Measurements from ENCODE around the gene AGFG2. TPM values are rescaled to one million over a fixed set of nuclear protein-coding genes. Genes with fewer than 3 reads are reported as not detected.

AGFG2 gene
- total RNA-seq, 3 donors from 2014 or later (not counting 1 experiment from before 2014, with no cell fraction given), result 21.5 to 32.6 (median 22.2) TPM

- H3K9me3 ChIP-seq (ENCODE audit: control insufficient read depth, insufficient read depth, low read length), result no peaks in the 10 kb centered on the region
- H3K4me1 ChIP-seq (ENCODE audit: control insufficient read depth, insufficient read depth, low read length), result peaks cover 75% of the 10 kb centered on the region
- H3K4me3 ChIP-seq (ENCODE audit: low read length), result no peak overlapping the region
- Mint-ChIP-seq H3K36me3 (no peaks in the 10 kb centered on the region), H3K27me3 (ENCODE audit: low read depth in 2 of 2) (no peaks in the 10 kb centered on the region), H3K4me1 (peaks cover 90 to 92% of the 10 kb centered on the region in 2 donors), H3K27ac (peak overlapping the region; percentile 94 to 95), H3K4me3 (peak overlapping the region; percentile 41), H3K9me3 (no peaks in the 10 kb centered on the region)
- H3K36me3 ChIP-seq (ENCODE audit: control insufficient read depth, insufficient read depth, low read length), result no peaks in the 10 kb centered on the region
- no CpG with 5 or more reads among the region's 1 CpG for WGBS (ENCODE audit: insufficient coverage)
- H3K27ac ChIP-seq (ENCODE audit: low read length), result peak overlapping the region; percentile 16
- ATAC-seq (no peak), DNase-seq (no peak)
- no peaks in the 10 kb centered on the region for H3K27me3 ChIP-seq (ENCODE audit: control insufficient read depth, insufficient read depth, low read length)
- TF ChIP-seq, protein P1, sequence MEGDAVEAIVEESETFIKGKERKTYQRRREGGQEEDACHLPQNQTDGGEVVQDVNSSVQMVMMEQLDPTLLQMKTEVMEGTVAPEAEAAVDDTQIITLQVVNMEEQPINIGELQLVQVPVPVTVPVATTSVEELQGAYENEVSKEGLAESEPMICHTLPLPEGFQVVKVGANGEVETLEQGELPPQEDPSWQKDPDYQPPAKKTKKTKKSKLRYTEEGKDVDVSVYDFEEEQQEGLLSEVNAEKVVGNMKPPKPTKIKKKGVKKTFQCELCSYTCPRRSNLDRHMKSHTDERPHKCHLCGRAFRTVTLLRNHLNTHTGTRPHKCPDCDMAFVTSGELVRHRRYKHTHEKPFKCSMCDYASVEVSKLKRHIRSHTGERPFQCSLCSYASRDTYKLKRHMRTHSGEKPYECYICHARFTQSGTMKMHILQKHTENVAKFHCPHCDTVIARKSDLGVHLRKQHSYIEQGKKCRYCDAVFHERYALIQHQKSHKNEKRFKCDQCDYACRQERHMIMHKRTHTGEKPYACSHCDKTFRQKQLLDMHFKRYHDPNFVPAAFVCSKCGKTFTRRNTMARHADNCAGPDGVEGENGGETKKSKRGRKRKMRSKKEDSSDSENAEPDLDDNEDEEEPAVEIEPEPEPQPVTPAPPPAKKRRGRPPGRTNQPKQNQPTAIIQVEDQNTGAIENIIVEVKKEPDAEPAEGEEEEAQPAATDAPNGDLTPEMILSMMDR (IDR thresholded peaks at IDR 0.05), result no peak
- intact Hi-C loops (cut with micrococcal nuclease), result no loop called here
These were observed 4.6 kb downstream of the AGFG2 start for GRCh38 chr7:100543586-100543985.

DNA sequence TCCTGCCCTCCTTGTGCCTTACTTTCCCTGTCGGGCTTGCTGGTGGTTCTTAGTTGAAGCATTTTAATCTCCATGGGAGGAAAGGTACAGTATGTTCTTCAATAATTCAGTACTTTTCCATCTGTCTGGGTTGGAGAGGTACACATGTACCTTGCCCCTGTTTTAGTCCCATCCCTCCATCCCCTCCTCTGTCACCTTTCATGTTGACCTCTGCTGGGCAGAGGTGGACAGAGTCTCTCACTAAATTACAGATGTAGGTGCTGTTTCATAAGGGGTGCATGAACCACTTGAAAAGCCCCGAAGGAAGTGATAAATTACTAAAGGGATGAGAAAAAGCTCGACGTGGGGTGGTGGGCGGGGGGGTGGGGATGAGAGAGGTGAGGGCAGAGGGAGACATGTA is 5.4 kb downstream of the AGFG2 start:
- Mint-ChIP-seq H3K4me3 (peak overlapping the region; percentile 54), H3K27me3 (ENCODE audit: low read depth in 2 of 2) (no peaks in the 10 kb centered on the region), H3K9me3 (no peaks in the 10 kb centered on the region), H3K4me1 (peaks cover 86 to 89% of the 10 kb centered on the region in 2 donors), H3K36me3 (no peaks in the 10 kb centered on the region), H3K27ac (peak overlapping the region; percentile 94 to 95)
- Histone ChIP-seq H3K9me3 (ENCODE audit: control insufficient read depth, insufficient read depth, low read length) (no peaks in the 10 kb centered on the region), H3K4me3 (ENCODE audit: low read length) (no peak overlapping the region), H3K27ac (ENCODE audit: low read length) (peak overlapping the region; percentile 76), H3K36me3 (ENCODE audit: control insufficient read depth, insufficient read depth, low read length) (peaks cover 4% of the 10 kb centered on the region), H3K4me1 (ENCODE audit: control insufficient read depth, insufficient read depth, low read length) (peaks cover 82% of the 10 kb centered on the region), H3K27me3 (ENCODE audit: control insufficient read depth, insufficient read depth, low read length) (no peaks in the 10 kb centered on the region)
- intact Hi-C loops (cut with micrococcal nuclease), result loop anchor here (2.0 kb wide), 1 partner anchor 14 kb away; no protein-coding TSS in a partner anchor
- ATAC-seq (no peak), DNase-seq (no peak)
- TF ChIP-seq, protein P1 (IDR thresholded peaks at IDR 0.05), result no peak
- 18% methylated on average over 4 of the region's 5 CpGs for WGBS (ENCODE audit: insufficient coverage)

GRCh38 chr7:100544967-100545359 is 6.0 kb downstream of the AGFG2 start:
- Mint-ChIP-seq H3K4me3 (peak overlapping the region; percentile 54), H3K36me3 (no peaks in the 10 kb centered on the region), H3K27me3 (ENCODE audit: low read depth in 2 of 2) (no peaks in the 10 kb centered on the region), H3K4me1 (peaks cover 80 to 85% of the 10 kb centered on the region in 2 donors), H3K27ac (peak overlapping the region; percentile 94 to 95), H3K9me3 (no peaks in the 10 kb centered on the region)
- TF ChIP-seq, protein P1 (IDR thresholded peaks at IDR 0.05), result no peak
- intact Hi-C loops (cut with micrococcal nuclease), result loop anchor here (2.0 to 5.0 kb wide), 3 partner anchors 14 to 68 kb away; partner anchors contain the start of genes FBXO24, LRCH4 and TSC22D4
- H3K27ac ChIP-seq (ENCODE audit: low read length), result peak overlapping the region; percentile 76
- ATAC-seq (no peak), DNase-seq (no peak)
- 58% methylated on average over 1 of the region's 1 CpG for WGBS (ENCODE audit: insufficient coverage)
- H3K4me1 ChIP-seq (ENCODE audit: control insufficient read depth, insufficient read depth, low read length), result peaks cover 83% of the 10 kb centered on the region
- no peaks in the 10 kb centered on the region for H3K27me3 ChIP-seq (ENCODE audit: control insufficient read depth, insufficient read depth, low read length)
- H3K9me3 ChIP-seq (ENCODE audit: control insufficient read depth, insufficient read depth, low read length), result no peaks in the 10 kb centered on the region
- no peak overlapping the region for H3K4me3 ChIP-seq (ENCODE audit: low read length)
- H3K36me3 ChIP-seq (ENCODE audit: control insufficient read depth, insufficient read depth, low read length), result peaks cover 4% of the 10 kb centered on the region
